GM15510 (cell line): ENCODE data around the gene MAMDC4.

Source experiments
- POLR2A ChIP-seq: IDR thresholded peaks from 3 replicates; pipeline ENCODE4 v1.6.1; 2011; ENCODE audit warnings: borderline replicate concordance; ENCODE audit not compliant: insufficient read length; ENCODE audit errors: extremely low read depth

The MAMDC4 gene

GRCh38 chr9:136829981-136830885 is 21.9 kb upstream of the MAMDC4 start:
- TF ChIP-seq POLR2A = no peak

GRCh38 chr9:136831002-136831719 is 21.0 kb upstream of the MAMDC4 start:
- no peak for TF ChIP-seq POLR2A

GRCh38 chr9:136831720-136832104 is 20.4 kb upstream of the MAMDC4 start:
- no peak for TF ChIP-seq POLR2A

- no peak for TF ChIP-seq POLR2A
These were observed 19.6 kb upstream of the MAMDC4 start for GRCh38 chr9:136832581-136832980.

- no peak for TF ChIP-seq POLR2A
These were observed 16.8 kb upstream of the MAMDC4 start for GRCh38 chr9:136835162-136835931.

- TF ChIP-seq POLR2A = no peak
These were observed 15.9 kb upstream of the MAMDC4 start for GRCh38 chr9:136835932-136836904.

GRCh38 chr9:136837146-136837855 is 14.8 kb upstream of the MAMDC4 start:
- TF ChIP-seq POLR2A = no peak

GRCh38 chr9:136838314-136839228 is 13.6 kb upstream of the MAMDC4 start:
- TF ChIP-seq POLR2A = no peak

GRCh38 chr9:136839229-136840139 is 12.7 kb upstream of the MAMDC4 start:
- TF ChIP-seq POLR2A = no peak

- TF ChIP-seq POLR2A = no peak
These were observed 11.8 kb upstream of the MAMDC4 start for GRCh38 chr9:136840140-136840876.

- no peak for TF ChIP-seq POLR2A
These were observed 11.1 kb upstream of the MAMDC4 start for GRCh38 chr9:136840877-136841645.
